Hepatocyte (in vitro differentiated cells): Measurements from ENCODE around the gene EPHA8. TPM values are rescaled to one million over a fixed set of nuclear protein-coding genes. Genes with fewer than 3 reads are reported as not detected.

ENCODE experiments used
- DNase-seq: peaks from one replicate; pipeline ENCODE4 v3.0.0-alpha.2; 2016; ENCODE audit warnings: low spot score
- H2AFZ ChIP-seq: fragments of 200-600 bp; sonication (generic); 2 replicates; pipeline ENCODE4 v1.6.0; 2016; ENCODE audit warnings: antibody characterized with exemption, mild to moderate bottlenecking
- H3K27ac ChIP-seq: fragments of 200-600 bp; sonication (generic); 2 replicates; pipeline ENCODE4 v1.5.1; 2016; ENCODE audit warnings: mild to moderate bottlenecking
- H3K27me3 ChIP-seq: fragments of 200-600 bp; sonication (generic); 2 replicates; pipeline ENCODE4 v1.6.1; 2016
- H3K36me3 ChIP-seq: fragments of 200-600 bp; sonication (generic); replicated peaks from 2 replicates; pipeline ENCODE4 v1.5.1; 2016; ENCODE audit warnings: low read depth; ENCODE audit not compliant: insufficient read depth
- H3K4me1 ChIP-seq: fragments of 200-600 bp; sonication (generic); 2 replicates; pipeline ENCODE4 v1.5.1; 2016; ENCODE audit warnings: mild to moderate bottlenecking, moderate library complexity; ENCODE audit not compliant: insufficient read depth
- H3K4me2 ChIP-seq: fragments of 200-600 bp; sonication (generic); 2 replicates; pipeline ENCODE4 v1.6.0; 2016
- H3K4me3 ChIP-seq: fragments of 200-600 bp; sonication (generic); 2 replicates; pipeline ENCODE4 v1.5.1; 2016; ENCODE audit warnings: mild to moderate bottlenecking
- H3K79me2 ChIP-seq: fragments of 200-600 bp; sonication (generic); 2 replicates; pipeline ENCODE4 v1.6.0; 2017; ENCODE audit warnings: mild to moderate bottlenecking
- H3K9me2 ChIP-seq: fragments of 200-600 bp; sonication (generic); replicated peaks from 2 replicates; pipeline ENCODE4 v1.6.0; 2017; ENCODE audit warnings: mild to moderate bottlenecking; ENCODE audit not compliant: insufficient read depth
- H3K9me3 ChIP-seq: fragments of 200-600 bp; sonication (generic); 2 replicates; pipeline ENCODE4 v1.5.1; 2016; ENCODE audit warnings: low read depth, mild to moderate bottlenecking
- H4K20me1 ChIP-seq: fragments of 200-600 bp; sonication (generic); 2 replicates; pipeline ENCODE4 v1.6.0; 2016; ENCODE audit warnings: mild to moderate bottlenecking; ENCODE audit not compliant: insufficient read depth, poor library complexity, severe bottlenecking
- CTCF ChIP-seq: fragments of 200-600 bp; sonication (generic); IDR thresholded peaks from 2 replicates; pipeline ENCODE4 v1.5.1; 2016; ENCODE audit warnings: antibody characterized with exemption, mild to moderate bottlenecking; ENCODE audit not compliant: poor library complexity
- EZH2 ChIP-seq: fragments of 200-600 bp; sonication (generic); IDR thresholded peaks from 2 replicates; pipeline ENCODE4 v1.6.1; 2016; ENCODE audit warnings: antibody characterized with exemption, mild to moderate bottlenecking, borderline replicate concordance
- EZH2phosphoT487 ChIP-seq: fragments of 200-600 bp; sonication (generic); IDR thresholded peaks from one replicate; pipeline ENCODE4 v1.6.1; 2018; ENCODE audit warnings: antibody characterized with exemption, mild to moderate bottlenecking, low read depth, moderate library complexity; ENCODE audit not compliant: unreplicated experiment, severe bottlenecking
- WGBS: methylation state at CpG from one replicate; pipeline ENCODE4 v1.1.6; 2016; ENCODE audit warnings: low lambda C conversion rate; ENCODE audit errors: missing lambda C conversion rate; 5-methylcytosine and 5-hydroxymethylcytosine counted together
- polyA plus RNA-seq: library from polyadenylated mRNA; unstranded; fragments of >200 nt; fragmentation: Nextera tagmentation; extraction: Ambion mirVana; gene quantifications from 2 replicates; pipeline ENCODE4 v1.2.1, GENCODE V29; 2016
- total RNA-seq: library from RNA; depleted of rRNA; stranded (reverse); fragments of >200 nt; gene quantifications from 2 replicates; pipeline ENCODE4 v1.2.3, GENCODE V29; 2014

EPHA8 gene
- total and polyA plus RNA-seq, 2 experiments from 2014 or later: not detected

GRCh38 chr1:22597996-22598395 is 34.7 kb downstream of the EPHA8 start:
- Histone ChIP-seq H3K9me2 (no peaks in the 10 kb centered on the region), H3K4me2 (no peak overlapping the region), H3K27me3 (peaks cover 13% of the 10 kb centered on the region), H3K4me3 (no peak overlapping the region), H3K4me1 (no peaks in the 10 kb centered on the region), H3K9me3 (no peaks in the 10 kb centered on the region), H3K79me2 (no peaks in the 10 kb centered on the region), H3K27ac (no peak overlapping the region), H3K36me3 (no peaks in the 10 kb centered on the region), H4K20me1 (no peaks in the 10 kb centered on the region), H2AFZ (no peak overlapping the region)
- 88% methylated on average over 8 of the region's 8 CpGs for WGBS
- no peak for TF ChIP-seq EZH2phosphoT487
- TF ChIP-seq CTCF: no peak
- TF ChIP-seq EZH2: no peak
- no peak for DNase-seq

GRCh38 chr1:22598736-22599135 is 35.4 kb downstream of the EPHA8 start:
- TF ChIP-seq EZH2 (no peak), EZH2phosphoT487 (no peak), CTCF (no peak)
- Histone ChIP-seq H3K27ac (no peak overlapping the region), H3K27me3 (peaks cover 14% of the 10 kb centered on the region), H4K20me1 (no peaks in the 10 kb centered on the region), H3K4me3 (no peak overlapping the region), H3K79me2 (no peaks in the 10 kb centered on the region), H3K4me1 (no peaks in the 10 kb centered on the region), H2AFZ (no peak overlapping the region), H3K36me3 (no peaks in the 10 kb centered on the region), H3K9me2 (no peaks in the 10 kb centered on the region), H3K9me3 (no peaks in the 10 kb centered on the region), H3K4me2 (no peak overlapping the region)
- DNase-seq: no peak
- 90% methylated on average over 19 of the region's 24 CpGs for WGBS

- Histone ChIP-seq H3K9me2 (no peaks in the 10 kb centered on the region), H3K4me2 (no peak overlapping the region), H2AFZ (no peak overlapping the region), H4K20me1 (no peaks in the 10 kb centered on the region), H3K9me3 (no peaks in the 10 kb centered on the region), H3K79me2 (no peaks in the 10 kb centered on the region), H3K4me1 (no peaks in the 10 kb centered on the region), H3K27ac (no peak overlapping the region), H3K4me3 (no peak overlapping the region), H3K27me3 (peaks cover 29% of the 10 kb centered on the region), H3K36me3 (no peaks in the 10 kb centered on the region)
- no peak for DNase-seq
- TF ChIP-seq EZH2 (no peak), CTCF (no peak), EZH2phosphoT487 (no peak)
- 72% methylated on average over 20 of the region's 22 CpGs for WGBS
Measured at GRCh38 chr1:22600071-22600816, 37.0 kb downstream of the EPHA8 start.
